HG03039 (cell line): ENCODE measurements around the gene SLC26A1.
A peak's percentile ranks its signal among the peaks of the same experiment; 100 is the strongest.

Experiments
- ATAC-seq: cut with Tn5 transposase; IDR thresholded peaks from one replicate; pipeline ENCODE4 v1.9.1; 2021; ENCODE audit warnings: mild to moderate bottlenecking, moderate library complexity; ENCODE audit not compliant: unreplicated experiment

The SLC26A1 gene

DNA sequence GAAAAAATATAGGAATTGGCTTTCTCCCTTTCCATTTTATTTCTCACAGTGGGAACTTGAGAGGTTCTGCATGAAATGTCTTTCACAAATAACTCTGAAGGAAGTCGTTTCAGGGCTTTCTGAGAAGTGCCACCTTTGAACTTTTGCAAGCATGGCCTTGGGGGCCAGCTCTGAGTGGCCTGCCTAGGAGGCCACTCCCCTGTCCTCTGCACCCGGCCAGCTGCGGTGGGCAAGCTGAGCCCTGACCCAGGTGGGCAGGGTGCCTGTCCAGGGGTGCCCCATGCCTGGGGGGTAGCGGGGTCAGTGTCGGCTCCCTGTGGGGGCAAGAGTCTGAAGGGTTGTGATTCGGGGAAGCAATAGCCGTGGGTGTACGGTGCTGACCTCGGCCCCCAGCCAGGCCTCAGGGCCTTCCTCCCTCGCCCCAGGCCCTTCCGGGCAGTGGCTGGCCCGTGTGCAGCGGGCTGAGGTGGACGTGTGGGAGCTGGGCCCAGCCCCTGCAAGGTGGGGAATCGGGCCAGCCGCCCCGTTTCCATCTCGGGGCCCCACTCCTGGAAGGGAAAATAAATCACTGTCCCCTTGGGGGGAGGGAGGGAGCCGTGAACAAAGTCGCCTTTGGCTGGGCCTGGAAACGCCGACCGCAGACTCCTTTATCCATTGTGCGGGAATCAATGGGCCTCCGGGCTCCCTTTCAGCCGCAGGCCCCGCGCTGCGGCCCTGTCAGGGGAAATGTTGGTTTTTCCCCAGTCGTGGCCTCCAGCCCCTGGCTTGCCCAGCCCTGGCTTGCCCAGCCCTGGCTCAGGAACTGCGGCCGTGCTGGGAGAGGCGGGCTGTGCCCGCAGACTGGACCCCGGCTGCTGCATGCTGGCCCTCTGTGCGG, 21.3 kb upstream of the SLC26A1 start:
- no peak for ATAC-seq

DNA sequence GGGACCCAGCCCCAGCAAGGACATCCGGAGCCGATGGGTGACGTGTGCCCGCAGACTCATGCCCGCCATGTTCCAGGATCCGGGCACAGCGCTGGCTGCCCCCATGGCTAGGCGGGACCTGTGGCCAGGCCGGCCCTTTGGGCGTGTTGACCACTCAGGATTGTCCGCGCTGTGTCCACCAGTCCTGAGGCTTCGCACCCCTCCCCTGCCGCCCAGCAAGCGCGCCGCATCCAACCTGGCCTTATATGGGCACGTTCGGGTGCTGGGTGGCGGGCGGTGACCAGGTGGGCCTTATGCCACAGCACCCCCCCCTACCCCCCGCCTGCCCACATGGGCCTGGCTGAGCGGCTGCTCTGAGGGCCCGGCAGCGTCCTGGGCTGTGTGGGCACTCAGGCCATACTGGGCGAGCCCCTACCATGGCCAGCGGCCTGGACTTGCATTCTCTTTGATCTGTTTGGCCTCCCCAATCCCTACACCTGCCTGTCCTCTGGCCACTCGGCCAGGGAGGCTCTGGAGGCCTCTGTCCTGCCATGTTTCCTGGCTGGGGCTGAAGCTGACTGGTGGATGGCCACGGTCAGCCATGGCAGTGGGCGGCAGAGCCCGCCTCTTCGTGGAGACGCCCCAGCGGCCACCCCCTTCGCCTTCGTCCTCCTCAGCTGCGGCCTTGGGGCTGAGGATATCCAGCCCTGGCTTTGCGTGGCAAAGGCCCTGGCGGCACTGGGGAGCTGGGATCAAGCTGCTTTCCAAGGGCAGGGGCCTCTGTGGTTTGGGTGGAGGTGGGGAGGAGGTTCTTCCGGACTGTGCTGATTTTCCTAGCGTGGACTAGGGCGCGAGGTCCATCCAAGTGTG, 20.2 kb upstream of the SLC26A1 start:
- ATAC-seq: no peak

DNA sequence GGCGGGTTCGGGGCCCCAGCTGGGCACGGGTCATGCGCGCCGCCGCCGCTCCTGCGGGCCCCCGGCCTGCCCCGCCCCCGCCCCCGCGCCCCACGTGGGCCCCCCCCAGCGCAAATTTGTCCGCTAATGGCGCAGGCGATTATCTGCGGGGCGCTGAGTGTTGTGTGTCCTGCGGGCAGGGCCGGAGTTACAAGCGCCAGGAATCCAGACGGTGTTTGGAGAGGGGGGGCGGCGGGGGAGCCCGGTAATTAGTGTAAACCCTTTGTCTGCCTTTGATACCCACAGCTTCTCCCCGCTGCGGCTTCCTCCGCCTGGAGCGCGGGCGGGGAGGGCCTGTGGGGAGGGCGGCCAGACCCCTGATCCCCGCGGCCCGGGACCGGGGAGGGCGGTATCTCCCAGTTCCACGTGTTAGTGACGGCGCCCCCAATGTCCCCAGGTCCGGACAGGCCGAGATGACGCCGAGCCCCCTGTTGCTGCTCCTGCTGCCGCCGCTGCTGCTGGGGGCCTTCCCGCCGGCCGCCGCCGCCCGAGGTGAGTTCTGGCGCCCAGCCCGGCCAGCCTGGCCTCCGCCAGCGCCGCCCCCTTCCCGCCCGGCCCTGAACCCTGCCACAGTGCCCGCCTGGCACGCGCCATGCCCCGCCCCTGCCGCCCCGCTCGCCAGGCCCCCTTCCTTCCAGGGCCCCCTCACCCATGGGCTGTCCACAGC, 19.0 kb upstream of the SLC26A1 start:
- no peak for ATAC-seq

DNA sequence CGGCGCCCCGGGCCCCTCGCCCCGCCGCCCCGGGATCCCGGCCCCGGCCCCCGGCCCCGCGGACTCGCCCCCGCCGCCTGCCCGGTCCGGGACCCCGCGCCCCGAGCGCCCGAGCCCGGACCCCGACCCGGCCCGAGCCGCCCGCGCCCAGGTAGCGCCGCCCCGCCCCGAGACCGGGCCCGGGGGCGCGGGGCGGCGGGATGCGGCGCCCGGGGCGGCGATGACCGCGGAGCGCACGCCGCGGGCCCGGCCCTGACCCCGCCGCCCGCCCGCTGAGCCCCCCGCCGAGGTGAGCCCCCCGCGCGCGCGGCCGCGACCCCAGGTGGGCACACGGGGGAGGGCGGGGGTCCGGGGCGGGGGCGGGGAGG, 18.4 kb upstream of the SLC26A1 start:
- ATAC-seq: peak; percentile 1

DNA sequence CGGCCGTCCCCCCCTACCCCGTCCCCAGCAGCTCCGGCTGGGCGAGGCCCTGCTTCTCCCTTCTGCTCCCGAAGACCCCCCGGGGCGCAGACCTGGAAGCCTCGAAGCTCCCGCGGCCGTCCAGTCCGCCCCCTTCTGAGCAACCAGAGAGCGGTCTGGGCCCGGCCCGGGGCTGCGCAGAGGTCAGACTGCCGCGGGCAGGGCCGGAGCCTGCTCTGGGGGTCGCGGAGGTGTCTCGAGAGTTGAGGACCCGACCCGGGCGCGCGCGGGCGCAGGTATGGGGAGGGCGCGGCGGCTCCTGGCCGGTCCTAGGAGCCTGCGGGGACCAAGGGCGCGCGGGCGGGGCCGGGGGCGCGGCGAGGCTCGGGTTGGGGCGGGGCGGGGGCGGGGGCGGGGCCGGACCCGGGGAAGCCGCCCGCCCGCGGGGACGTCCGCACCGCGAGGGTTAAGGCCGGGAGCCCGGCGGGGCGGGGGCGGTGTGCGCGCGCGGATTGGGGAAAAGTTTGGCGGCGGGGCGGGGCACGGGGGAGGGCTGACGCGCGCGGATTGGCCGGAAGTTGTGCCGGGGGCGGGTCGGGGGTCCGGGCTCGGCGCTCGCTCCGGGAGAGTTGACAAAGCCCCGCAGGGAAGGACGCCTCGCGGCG, 17.9 kb upstream of the SLC26A1 start, which contains the start of gene FGFRL1:
Gene FGFRL1 (plus strand): TSS at position 605 of the 644 bp plus-strand sequence. CDS start 860 bp downstream, outside the sequence.
- peak; percentile 40 for ATAC-seq

DNA sequence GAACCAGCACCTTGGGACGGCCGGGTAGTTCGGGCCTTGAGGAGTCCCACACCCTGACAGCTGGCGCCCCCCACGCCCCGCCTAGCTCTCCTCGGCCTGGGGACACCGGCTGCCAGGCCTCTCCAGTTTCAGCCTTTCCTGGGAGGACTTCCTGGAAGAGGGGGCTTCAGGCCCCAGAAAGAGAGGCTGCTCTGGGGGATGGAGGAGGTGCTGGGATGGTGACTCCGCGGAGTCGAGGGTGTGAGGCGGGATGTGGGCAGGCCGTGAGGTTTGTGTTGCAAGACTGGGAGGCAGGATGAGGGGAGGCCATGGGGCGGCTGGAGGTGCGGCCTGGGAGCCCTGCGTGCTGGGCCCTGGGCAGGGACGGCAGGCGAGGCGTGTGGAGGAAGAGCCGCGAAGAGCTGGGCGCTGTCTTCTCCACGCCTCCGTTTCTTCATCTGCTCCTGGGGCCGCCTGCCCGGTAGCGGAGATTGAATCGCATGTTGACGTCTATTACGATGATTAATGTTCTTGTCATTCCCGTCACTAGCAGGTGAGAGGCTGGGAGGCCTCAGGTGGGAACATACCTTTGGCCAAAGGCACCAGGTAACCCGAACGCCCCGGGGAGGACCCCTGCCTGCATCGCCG, 17.3 kb upstream of the SLC26A1 start:
- ATAC-seq: no peak

DNA sequence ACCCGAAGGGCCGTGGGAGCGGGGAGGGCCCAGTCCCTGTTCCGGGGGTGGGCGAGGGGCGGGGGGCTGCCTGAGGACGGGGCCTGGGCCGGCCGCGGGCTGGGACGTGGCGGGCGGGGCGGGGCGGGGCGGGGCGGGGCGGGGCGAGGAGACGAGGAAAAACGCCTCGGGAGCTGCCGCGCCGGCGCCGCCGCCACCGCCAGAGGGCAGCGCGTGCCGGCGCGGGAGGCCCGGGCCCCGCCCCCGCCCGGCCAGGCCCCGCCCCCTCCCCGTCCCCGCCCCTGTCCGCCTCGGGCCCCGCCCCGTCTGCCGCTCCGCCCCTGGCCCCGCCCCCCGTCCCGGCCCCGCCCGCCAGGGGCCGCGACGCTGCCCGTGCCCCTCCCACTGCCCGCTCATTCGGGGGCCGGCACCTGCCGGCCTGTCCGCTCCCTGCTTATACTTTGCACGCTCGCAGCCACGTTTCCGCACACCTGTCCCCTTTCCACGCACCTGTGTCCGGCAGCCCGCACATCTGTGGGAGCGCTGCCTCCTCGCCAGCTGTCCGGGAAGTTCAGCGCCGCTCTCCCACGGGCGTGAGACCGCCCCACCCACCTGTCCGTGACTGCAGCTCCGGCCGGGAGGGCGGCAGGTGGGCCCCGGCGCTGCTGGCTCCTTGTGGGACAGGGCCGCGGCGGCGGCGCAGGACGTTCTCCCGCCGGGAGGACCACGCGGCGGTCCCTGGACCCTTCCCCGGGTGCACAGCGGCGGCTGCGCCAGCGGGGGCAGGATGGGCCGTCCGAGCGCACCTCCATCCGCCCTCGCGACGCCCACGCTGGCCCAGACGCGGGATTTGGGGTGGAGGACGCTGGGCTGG, 16.6 kb upstream of the SLC26A1 start:
- ATAC-seq: peak; percentile 43

DNA sequence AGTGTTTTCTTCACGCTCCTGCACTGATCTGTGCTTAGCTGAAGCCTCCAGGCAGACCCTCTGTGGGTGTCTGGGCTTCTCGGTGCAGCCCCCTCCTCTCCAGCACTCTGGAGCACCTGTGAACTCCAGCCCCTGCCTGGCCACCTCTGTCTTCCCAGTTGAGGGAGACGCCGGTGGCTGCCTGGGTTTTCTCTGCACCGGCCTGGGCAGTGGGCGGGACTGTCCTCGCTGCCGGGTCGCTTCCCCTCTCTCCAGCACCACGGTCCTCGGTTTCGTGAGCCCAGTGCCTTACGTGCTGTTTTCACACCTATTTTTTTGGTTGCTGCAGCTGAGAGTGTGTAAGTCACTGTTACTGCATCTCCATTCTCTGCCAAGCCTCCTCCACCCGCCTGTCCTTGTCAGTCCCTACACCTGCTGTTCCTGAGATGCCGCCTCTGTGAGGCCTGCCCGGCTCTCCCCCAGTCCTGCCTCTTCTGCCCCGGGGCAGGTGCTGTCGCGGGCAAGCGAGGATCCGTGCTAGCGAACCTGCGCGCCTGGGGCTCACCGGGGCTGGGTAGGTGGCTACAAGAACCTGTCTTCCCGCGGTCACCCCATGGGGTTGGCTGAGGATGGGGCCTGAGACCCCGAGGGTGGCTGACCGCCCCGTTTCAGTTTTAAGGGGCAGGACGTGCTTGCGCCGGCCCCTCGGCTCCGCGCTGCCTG, 15.8 kb upstream of the SLC26A1 start:
- peak; percentile 5 for ATAC-seq

DNA sequence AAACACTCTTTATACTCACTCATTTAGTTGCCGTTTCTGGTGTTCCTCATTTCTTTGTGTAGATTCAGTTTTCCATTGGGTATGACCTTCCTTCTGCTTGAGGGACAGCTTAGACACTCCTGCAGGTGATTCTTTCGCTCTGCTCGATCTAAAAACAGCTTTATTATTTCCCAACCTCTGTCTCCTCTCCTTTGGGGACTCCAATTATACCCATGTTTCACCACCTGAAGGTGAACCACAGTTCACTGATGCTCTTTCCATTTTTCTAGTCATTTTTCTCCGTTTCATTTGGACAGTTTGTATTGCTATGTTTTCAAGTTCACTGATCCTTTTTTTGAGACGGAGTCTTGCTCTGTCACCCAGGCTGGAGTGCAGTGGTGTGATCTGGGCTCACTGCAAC, 13.7 kb upstream of the SLC26A1 start:
- no peak for ATAC-seq

DNA sequence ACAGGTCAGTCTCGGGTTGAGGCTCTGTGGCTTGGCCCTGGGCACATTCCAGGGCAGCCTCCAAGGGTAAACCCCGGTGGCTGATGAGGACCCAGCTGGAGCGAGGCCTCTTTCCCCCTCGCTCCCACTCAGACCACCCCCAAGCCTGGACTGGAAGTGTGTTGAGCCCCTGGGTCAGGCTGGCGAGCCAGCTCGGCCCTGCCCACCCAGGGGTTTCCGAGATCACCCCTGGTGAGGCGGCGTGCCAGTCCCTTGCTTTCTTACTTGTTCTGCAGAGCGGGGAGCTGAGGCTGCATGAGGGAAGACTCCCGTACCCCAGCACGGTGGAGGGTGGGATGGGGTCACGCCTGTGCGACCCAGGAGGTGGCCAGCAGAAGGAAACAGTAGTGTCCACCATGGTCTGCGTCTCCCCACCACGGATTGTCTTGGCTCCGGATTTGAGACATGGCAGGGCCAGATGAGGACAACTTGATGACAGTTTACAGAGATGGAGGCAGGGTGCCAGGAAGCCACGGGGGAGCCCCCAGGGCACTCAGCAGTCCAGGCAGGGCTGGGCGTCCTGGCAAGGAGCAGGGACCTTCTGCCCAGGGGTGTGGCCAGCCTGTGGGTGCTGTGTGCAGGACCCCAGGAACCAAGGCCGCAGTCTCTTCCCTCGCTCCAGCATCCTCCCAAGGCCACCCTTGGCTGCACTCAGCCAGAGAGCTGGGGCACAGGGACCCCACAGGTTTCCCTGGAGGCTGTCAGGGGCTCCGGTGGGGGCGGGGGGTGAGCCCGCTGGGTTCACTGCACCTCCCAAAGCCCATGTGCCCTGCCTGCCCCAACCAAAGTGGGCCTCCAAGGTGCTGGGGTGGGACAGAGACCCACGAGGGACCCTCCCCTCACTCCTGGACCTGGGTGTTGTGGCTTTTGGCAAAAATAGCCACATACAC, 11.6 kb upstream of the SLC26A1 start:
- ATAC-seq: no peak

DNA sequence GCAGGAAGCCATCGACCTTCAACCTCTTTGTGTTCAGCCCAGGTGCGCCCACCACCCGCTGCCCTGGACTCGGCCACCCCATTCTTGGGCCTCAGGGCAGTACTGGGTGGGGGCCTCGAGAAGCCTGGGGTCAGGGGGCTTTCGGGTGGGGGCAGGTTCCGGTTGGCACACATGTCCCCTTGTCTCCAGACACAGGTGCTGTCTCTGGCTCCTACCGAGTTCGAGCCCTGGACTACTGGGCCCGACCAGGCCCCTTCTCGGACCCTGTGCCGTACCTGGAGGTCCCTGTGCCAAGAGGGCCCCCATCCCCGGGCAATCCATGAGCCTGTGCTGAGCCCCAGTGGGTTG, 10.8 kb upstream of the SLC26A1 start:
- ATAC-seq: no peak

DNA sequence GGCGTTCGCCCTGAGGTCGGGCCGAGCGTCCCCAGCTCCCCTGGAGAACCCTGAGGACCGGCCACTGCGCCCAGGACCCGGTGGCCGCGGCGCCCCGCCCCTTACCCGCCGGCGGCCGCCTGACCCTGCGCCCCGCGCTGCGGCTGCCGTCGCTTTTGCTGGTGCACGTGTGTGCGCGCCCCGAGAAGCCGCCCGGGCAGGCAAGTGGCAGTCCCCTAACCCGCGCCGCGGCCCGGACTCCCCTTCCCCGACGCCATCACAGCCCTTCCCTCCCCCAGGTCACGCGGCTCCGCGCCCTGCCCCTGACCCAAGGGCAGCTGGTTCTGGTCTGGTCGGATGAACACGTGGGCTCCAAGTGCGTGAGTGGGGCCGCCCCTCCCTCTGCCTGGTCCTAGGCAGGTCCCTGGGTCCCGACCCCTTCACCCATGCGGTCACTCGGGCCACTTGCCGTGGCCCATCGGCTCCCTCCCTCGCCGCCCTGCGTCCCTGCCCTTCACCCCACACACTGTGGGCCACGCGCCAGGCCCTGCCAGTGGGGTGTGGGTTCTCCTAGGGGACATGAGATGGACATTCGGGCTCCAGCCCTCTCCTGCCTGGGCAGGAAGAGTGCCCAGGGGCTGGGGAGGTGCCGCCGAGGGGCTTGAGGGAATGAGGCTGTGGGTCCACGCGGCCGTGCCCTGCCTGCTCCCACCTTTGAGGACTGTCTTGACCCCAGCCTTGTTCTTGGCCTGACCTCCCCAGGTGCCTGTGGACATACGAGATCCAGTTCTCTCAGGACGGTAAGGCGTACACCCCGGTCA, 10.3 kb upstream of the SLC26A1 start:
- ATAC-seq: no peak

DNA sequence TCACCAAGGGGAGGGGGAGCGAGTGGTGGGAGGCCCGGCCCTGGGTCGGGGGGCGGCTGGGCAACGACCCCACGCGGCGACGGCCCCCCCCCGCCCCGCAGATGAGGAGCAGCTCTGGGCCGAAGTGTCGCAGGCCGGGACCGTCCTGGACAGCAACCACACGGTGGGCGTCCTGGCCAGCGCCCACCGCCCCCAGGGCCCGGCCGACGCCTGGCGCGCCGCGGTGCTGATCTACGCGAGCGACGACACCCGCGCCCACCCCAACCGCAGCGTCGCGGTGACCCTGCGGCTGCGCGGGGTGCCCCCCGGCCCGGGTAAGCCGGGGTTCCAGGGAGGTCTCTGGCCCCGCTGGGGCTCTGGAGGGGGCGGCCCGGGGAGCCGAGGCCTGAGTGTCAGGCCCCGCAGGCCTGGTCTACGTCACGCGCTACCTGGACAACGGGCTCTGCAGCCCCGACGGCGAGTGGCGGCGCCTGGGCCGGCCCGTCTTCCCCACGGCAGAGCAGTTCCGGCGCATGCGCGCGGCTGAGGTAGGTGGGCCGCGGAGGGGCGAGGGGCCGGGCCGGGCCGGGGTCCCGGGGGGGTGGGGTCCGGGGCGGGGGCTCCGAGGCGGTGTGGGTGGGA, 9.5 kb upstream of the SLC26A1 start:
- no peak for ATAC-seq

DNA sequence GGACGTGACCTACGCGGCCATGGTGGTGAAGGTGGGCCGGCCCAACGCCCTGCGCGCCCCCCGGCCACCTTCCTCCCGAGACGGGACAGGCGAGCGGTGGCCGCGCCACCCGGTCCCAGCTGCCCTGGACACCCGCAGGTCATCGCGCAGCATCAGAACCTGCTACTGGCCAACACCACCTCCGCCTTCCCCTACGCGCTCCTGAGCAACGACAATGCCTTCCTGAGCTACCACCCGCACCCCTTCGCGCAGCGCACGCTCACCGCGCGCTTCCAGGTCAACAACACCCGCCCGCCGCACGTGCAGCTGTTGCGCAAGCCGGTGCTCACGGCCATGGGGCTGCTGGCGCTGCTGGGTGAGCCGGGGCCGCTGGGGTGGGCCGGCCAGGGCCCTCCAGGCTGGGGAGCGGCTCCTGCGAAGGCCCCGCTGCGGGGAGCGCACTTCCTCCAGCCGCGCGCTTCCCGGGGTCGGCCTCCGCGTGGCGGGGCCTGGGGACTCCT, 9.0 kb upstream of the SLC26A1 start:
- no peak for ATAC-seq

DNA sequence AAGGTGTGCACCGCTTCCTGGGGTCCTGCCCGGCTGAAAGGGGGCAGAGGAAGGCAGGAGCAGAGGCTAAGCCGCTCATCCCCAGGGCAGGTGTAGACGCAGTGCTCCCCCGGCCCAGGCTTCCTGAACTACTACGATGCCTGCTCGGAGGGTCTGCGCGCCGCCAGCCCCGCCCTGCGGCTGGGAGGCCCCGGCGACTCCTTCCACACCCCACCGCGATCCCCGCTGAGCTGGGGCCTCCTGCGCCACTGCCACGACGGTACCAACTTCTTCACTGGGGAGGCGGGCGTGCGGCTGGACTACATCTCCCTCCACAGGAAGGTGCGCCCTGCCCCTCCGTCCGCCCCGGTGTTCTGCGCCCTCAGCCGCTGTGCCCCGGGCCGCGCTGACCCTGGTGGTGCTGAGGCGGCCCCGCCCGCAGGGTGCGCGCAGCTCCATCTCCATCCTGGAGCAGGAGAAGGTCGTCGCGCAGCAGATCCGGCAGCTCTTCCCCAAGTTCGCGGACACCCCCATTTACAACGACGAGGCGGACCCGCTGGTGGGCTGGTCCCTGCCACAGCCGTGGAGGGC, 8.4 kb upstream of the SLC26A1 start:
- no peak for ATAC-seq

DNA sequence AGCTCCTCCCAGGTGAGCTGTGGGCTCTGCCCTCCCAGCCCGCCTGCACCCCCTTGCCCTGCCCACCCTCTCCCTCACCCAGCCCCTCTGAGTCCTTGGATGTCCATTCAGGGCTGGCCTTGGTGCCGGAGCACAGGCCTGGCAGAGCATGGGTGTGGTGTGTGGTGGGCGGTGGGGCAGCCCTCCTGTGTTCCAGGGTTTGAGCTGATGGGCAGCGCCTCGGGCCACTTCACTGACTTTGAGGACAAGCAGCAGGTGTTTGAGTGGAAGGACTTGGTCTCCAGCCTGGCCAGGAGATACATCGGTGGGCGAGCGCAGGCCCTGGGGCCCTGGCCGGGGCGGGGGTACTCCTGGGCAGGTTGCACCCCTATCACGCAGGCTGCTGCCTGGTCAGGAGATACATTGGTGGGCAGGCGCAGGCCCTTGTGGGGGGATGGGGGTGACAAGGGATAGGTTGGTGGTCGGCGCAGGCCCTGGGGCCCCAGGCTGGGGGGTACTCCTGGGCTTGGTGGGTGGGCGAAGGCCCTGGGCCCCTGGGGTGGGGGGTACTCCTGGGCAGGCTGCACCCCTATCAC, 7.6 kb upstream of the SLC26A1 start:
- ATAC-seq: no peak
